ENCODE data around the gene CIT.
A peak's percentile ranks its signal among the peaks of the same experiment; 100 is the strongest.
"Not testable (repeated sequence)": the region's sequence is repeated elsewhere in the genome, so short reads cannot be mapped to it uniquely, and the experiment has no call there.

CIT gene

GRCh38 chr12:119876761-119877638, at the start of gene CIT:
Gene CIT (minus strand): TSS chr12:119877320. CDS start chr12:119876168, 1,152 bp downstream.
- DNase-seq, result peak; percentile 94

- no peak for DNase-seq
Measured at GRCh38 chr12:119925269-119925668, 48.1 kb upstream of the CIT start.

GRCh38 chr12:119920064-119920463, 42.9 kb upstream of the CIT start:
- DNase-seq, result no peak

GRCh38 chr12:119915894-119916510, 38.9 kb upstream of the CIT start:
- no peak for DNase-seq

- DNase-seq, result no peak
Measured at GRCh38 chr12:119914666-119915065, 37.5 kb upstream of the CIT start.

GRCh38 chr12:119913536-119914330, 36.6 kb upstream of the CIT start:
- DNase-seq, result no peak

GRCh38 chr12:119911182-119911581, 34.1 kb upstream of the CIT start:
- DNase-seq, result no peak

GRCh38 chr12:119910586-119910985, 33.5 kb upstream of the CIT start:
- DNase-seq, result no peak

GRCh38 chr12:119902084-119902509, 25.0 kb upstream of the CIT start:
- peak; percentile 40 for DNase-seq

- DNase-seq, result no peak
Measured at GRCh38 chr12:119901670-119902069, 24.6 kb upstream of the CIT start.

GRCh38 chr12:119894916-119895315, 17.8 kb upstream of the CIT start:
- no peak for DNase-seq

GRCh38 chr12:119892611-119893010, 15.5 kb upstream of the CIT start:
- DNase-seq, result not testable (repeated sequence)

- no peak for DNase-seq
Measured at GRCh38 chr12:119885549-119885948, 8.4 kb upstream of the CIT start.

GRCh38 chr12:119883791-119884190, 6.7 kb upstream of the CIT start:
- DNase-seq, result not testable (repeated sequence)

GRCh38 chr12:119883237-119883636, 6.1 kb upstream of the CIT start:
- no peak for DNase-seq

GRCh38 chr12:119877639-119877948, 474 bp upstream of the CIT start:
- DNase-seq, result no peak

- no peak for DNase-seq
Measured at GRCh38 chr12:119870457-119870856, 6.7 kb downstream of the CIT start.

- DNase-seq, result peak; percentile 46
Measured at GRCh38 chr12:119869720-119870119, 7.4 kb downstream of the CIT start.

- no peak for DNase-seq
Measured at GRCh38 chr12:119868992-119869391, 8.1 kb downstream of the CIT start.

- no peak for DNase-seq
Measured at GRCh38 chr12:119864591-119864990, 12.5 kb downstream of the CIT start.

- DNase-seq, result no peak
Measured at GRCh38 chr12:119859241-119859640, 17.9 kb downstream of the CIT start.

- DNase-seq, result no peak
Measured at GRCh38 chr12:119857041-119857591, 20.0 kb downstream of the CIT start.

GRCh38 chr12:119850330-119850729, 26.8 kb downstream of the CIT start:
- DNase-seq, result no peak

All from femur (tissue), 1 donor.